ENCODE data around the gene SLC25A24. TPM values are rescaled to one million over a fixed set of nuclear protein-coding genes. Genes with fewer than 3 reads are reported as not detected.
"Not testable (repeated sequence)": the region's sequence is repeated elsewhere in the genome, so short reads cannot be mapped to it uniquely, and the experiment has no call there.

The SLC25A24 gene
- total and polyA plus RNA-seq, 10 of the 15 experiments (the other 5 are each of a cell fraction or from before 2014, with no cell fraction given) = 4.0 to 20.6 (median 14.2) TPM

GRCh38 chr1:108179018-108179417, 21.1 kb downstream of the SLC25A24 start:
- DNase-seq (ENCODE audit: low read depth, low spot score) (no peak), ATAC-seq (peak; percentile 40; the same call in 1 of the 3 replicates), FAIRE-seq (no peak)
- 0% methylated on average over 1 of the region's 1 CpG for WGBS (ENCODE audit: insufficient coverage, insufficient replicate concordance, low lambda C conversion rate, missing lambda C conversion rate)
- ChIA-PET CTCF (no interaction called here), RAD21 (ENCODE audit: unreplicated experiment) (interaction anchor here (1.7 kb wide), 1 partner anchor 397 kb away, joined by 6 read pairs; no protein-coding TSS in a partner anchor), POLR2A (interaction anchor here (0.6 kb wide), 1 partner anchor 347 kb away, joined by 3 read pairs; no protein-coding TSS in a partner anchor), SMC1A (ENCODE audit: uncharacterized antibody, unreplicated experiment) (no interaction called here)
- no peaks in the 10 kb centered on the region for H3K79me2 ChIP-seq (ENCODE audit: control insufficient read depth, insufficient read depth, low read length)
- intact Hi-C loops (cut with micrococcal nuclease; ENCODE audit: unreplicated experiment) = no loop called here
- no peaks in the 10 kb centered on the region for H4K20me1 ChIP-seq (ENCODE audit: control insufficient read depth, insufficient read depth)
- in situ Hi-C loops (cut with MboI) = no loop called here
- no peak overlapping the region for H3K9ac ChIP-seq (ENCODE audit: control insufficient read depth, insufficient read depth, low read length)
- no peak overlapping the region for H3K4me2 ChIP-seq (ENCODE audit: control insufficient read depth, insufficient read depth)
- no peaks in the 10 kb centered on the region for H3K4me1 ChIP-seq (ENCODE audit: control insufficient read depth, insufficient read depth, low read length)
- no peak for TF ChIP-seq WRNIP1 (IDR thresholded peaks at IDR 0.05; ENCODE audit: borderline replicate concordance, low read depth, low read length)
- TF ChIP-seq POU2F2 (IDR thresholded peaks at IDR 0.05; ENCODE audit: borderline replicate concordance, low read depth, low read length) = no peak
- TF ChIP-seq FOXK2 (IDR thresholded peaks at IDR 0.05) = no peak
- TF ChIP-seq E2F8 (IDR thresholded peaks at IDR 0.05; ENCODE audit: low read depth, partially characterized antibody) = no peak
- peak; percentile 21; the same call in 1 of the 2 replicates for TF ChIP-seq JUNB (IDR thresholded peaks at IDR 0.05)
- no peak for TF ChIP-seq SMARCA5 (IDR thresholded peaks at IDR 0.05)
- TF ChIP-seq YBX1 (IDR thresholded peaks at IDR 0.05) = no peak
- TF ChIP-seq PAX8 (IDR thresholded peaks at IDR 0.05) = no peak
- H3K27ac ChIP-seq (ENCODE audit: control insufficient read depth, insufficient read depth) = no peak overlapping the region
- no peak overlapping the region for H3K4me3 ChIP-seq
- no peak overlapping the region for H2AFZ ChIP-seq (ENCODE audit: control insufficient read depth, low read depth, low read length)
- H3K36me3 ChIP-seq (ENCODE audit: control insufficient read depth in 2 of 2, insufficient read depth in 2 of 2, low read length in 1 of 2) = no peaks in the 10 kb centered on the region; a peak in 1 of 4 replicates
- peaks cover under 1% of the 10 kb centered on the region; the same call in 1 of the 3 replicates for H3K9me3 ChIP-seq (replicated peaks; ENCODE audit: control insufficient read depth, insufficient read depth, low read length)
- BruUV-seq (replicated peaks) = no TSS peak
- H3K27me3 ChIP-seq (replicated peaks in 1 of 2; ENCODE audit: control insufficient read depth in 2 of 2, insufficient read depth in 2 of 2, low read length in 1 of 2) = no peaks in the 10 kb centered on the region

- POLR2A ChIA-PET; SMC1A ChIA-PET (ENCODE audit: uncharacterized antibody, unreplicated experiment); H3K36me3 ChIP-seq (ENCODE audit: control insufficient read depth in 2 of 2, insufficient read depth in 2 of 2, low read length in 1 of 2); BruUV-seq (replicated peaks); DNase-seq (ENCODE audit: low read depth, low spot score); H2AFZ ChIP-seq (ENCODE audit: control insufficient read depth, low read depth, low read length); FAIRE-seq; H3K4me2 ChIP-seq (ENCODE audit: control insufficient read depth, insufficient read depth); intact Hi-C loops (cut with micrococcal nuclease; ENCODE audit: unreplicated experiment); H3K27ac ChIP-seq (ENCODE audit: control insufficient read depth, insufficient read depth); H3K4me1 ChIP-seq (ENCODE audit: control insufficient read depth, insufficient read depth, low read length); CTCF ChIA-PET; RAD21 ChIA-PET (ENCODE audit: unreplicated experiment); H3K4me3 ChIP-seq; H3K9ac ChIP-seq (ENCODE audit: control insufficient read depth, insufficient read depth, low read length); H4K20me1 ChIP-seq (ENCODE audit: control insufficient read depth, insufficient read depth); ATAC-seq; H3K9me3 ChIP-seq (replicated peaks; ENCODE audit: control insufficient read depth, insufficient read depth, low read length); H3K27me3 ChIP-seq (replicated peaks in 1 of 2; ENCODE audit: control insufficient read depth in 2 of 2, insufficient read depth in 2 of 2, low read length in 1 of 2); in situ Hi-C loops (cut with MboI); H3K79me2 ChIP-seq (ENCODE audit: control insufficient read depth, insufficient read depth, low read length): not testable (repeated sequence)
- no CpG with 5 or more reads among the region's 1 CpG for WGBS (ENCODE audit: insufficient coverage, insufficient replicate concordance, low lambda C conversion rate, missing lambda C conversion rate)
Measured at GRCh38 chr1:108162409-108162808, 37.7 kb downstream of the SLC25A24 start.

GRCh38 chr1:108159951-108160350, 40.2 kb downstream of the SLC25A24 start:
- H3K4me3 ChIP-seq; H3K36me3 ChIP-seq (ENCODE audit: control insufficient read depth in 2 of 2, insufficient read depth in 2 of 2, low read length in 1 of 2); H2AFZ ChIP-seq (ENCODE audit: control insufficient read depth, low read depth, low read length); RAD21 ChIA-PET (ENCODE audit: unreplicated experiment); H4K20me1 ChIP-seq (ENCODE audit: control insufficient read depth, insufficient read depth); H3K9me3 ChIP-seq (replicated peaks; ENCODE audit: control insufficient read depth, insufficient read depth, low read length); CTCF ChIA-PET; H3K79me2 ChIP-seq (ENCODE audit: control insufficient read depth, insufficient read depth, low read length); DNase-seq (ENCODE audit: low read depth, low spot score); H3K4me1 ChIP-seq (ENCODE audit: control insufficient read depth, insufficient read depth, low read length); H3K9ac ChIP-seq (ENCODE audit: control insufficient read depth, insufficient read depth, low read length); ATAC-seq; BruUV-seq (replicated peaks); FAIRE-seq; SMC1A ChIA-PET (ENCODE audit: uncharacterized antibody, unreplicated experiment); intact Hi-C loops (cut with micrococcal nuclease; ENCODE audit: unreplicated experiment); POLR2A ChIA-PET; in situ Hi-C loops (cut with MboI); H3K27ac ChIP-seq (ENCODE audit: control insufficient read depth, insufficient read depth); H3K27me3 ChIP-seq (replicated peaks in 1 of 2; ENCODE audit: control insufficient read depth in 2 of 2, insufficient read depth in 2 of 2, low read length in 1 of 2); H3K4me2 ChIP-seq (ENCODE audit: control insufficient read depth, insufficient read depth): not testable (repeated sequence)
- WGBS (ENCODE audit: insufficient coverage, insufficient replicate concordance, low lambda C conversion rate, missing lambda C conversion rate) = 99% methylated on average over 12 of the region's 30 CpGs
